Panc1 (cell line): Measurements from ENCODE around the gene CD34. TPM values are rescaled to one million over a fixed set of nuclear protein-coding genes. Genes with fewer than 3 reads are reported as not detected.

Experiments used
- ATAC-seq: fragments of 200-7000 bp; cut with Tn5 transposase; 2 replicates; pipeline ENCODE4 v1.9.1; 2020; ENCODE audit warnings: mild to moderate bottlenecking, moderate library complexity
- Bru-seq: library from RNA; stranded (reverse); fragments of 400-500 nt; gene quantifications from one replicate; lab custom pipeline; 2021; lab: Mats Ljungman, UMichigan
- BruChase-seq, 2 experiments: library from RNA; stranded (reverse); fragments of 400-500 nt; gene quantifications; one replicate each; lab custom pipeline; 2021; lab: Mats Ljungman, UMichigan
- BruUV-seq: library from RNA; stranded (reverse); fragments of 400-500 nt; replicated peaks from 2 replicates; lab custom pipeline; 2021; lab: Mats Ljungman, UMichigan
- CTCF ChIA-PET: fragments of 300-600 bp; sonication (Branson Sonifier 250); formaldehyde crosslinking; loops from one replicate; lab custom pipeline; 2022; ENCODE audit warnings: antibody characterized with exemption; lab: Charles Lee
- POLR2A ChIA-PET: fragments of 300-600 bp; sonication (Branson Sonifier 250); formaldehyde crosslinking; loops from one replicate; lab custom pipeline; 2022; ENCODE audit warnings: antibody characterized with exemption; lab: Charles Lee
- DNase-seq: peaks from one replicate; pipeline ENCODE4 v3.0.0-alpha.2; 2010; ENCODE audit warnings: low read depth, low spot score
- H3K27ac ChIP-seq: 2 replicates; pipeline ENCODE4 v1.5.1; 2011; ENCODE audit warnings: mild to moderate bottlenecking, low read length, inconsistent platforms
- H3K27me3 ChIP-seq: fragments of 200-500 bp; sonication (Bioruptor generic); 2 replicates; pipeline ENCODE4 v1.6.0; 2014; ENCODE audit warnings: low read length, inconsistent platforms; ENCODE audit not compliant: control insufficient read depth, insufficient read depth
- H3K36me3 ChIP-seq: fragments of 200-500 bp; sonication (Bioruptor generic); 2 replicates; pipeline ENCODE4 v1.5.1; 2014; ENCODE audit warnings: inconsistent platforms, mild to moderate bottlenecking, low read length, moderate library complexity; ENCODE audit not compliant: control insufficient read depth, insufficient read depth
- H3K4me1 ChIP-seq: 2 replicates; pipeline ENCODE4 v1.5.1; 2011; ENCODE audit warnings: inconsistent platforms, mild to moderate bottlenecking, low read length, moderate library complexity; ENCODE audit not compliant: control insufficient read depth, insufficient read depth
- H3K4me3 ChIP-seq, 2 experiments: 2 replicates each; pipeline ENCODE4 v1.5.1; 2011 to 2012; ENCODE audit warnings: low read depth in 2 of 2, low read length in 2 of 2, mild to moderate bottlenecking in 2 of 2, inconsistent platforms in 1 of 2, moderate library complexity in 1 of 2
- H3K9me3 ChIP-seq: fragments of 200-500 bp; sonication (Bioruptor generic); 2 replicates; pipeline ENCODE4 v1.5.1; 2014; ENCODE audit warnings: low read depth, mild to moderate bottlenecking, inconsistent platforms, low read length, moderate library complexity; ENCODE audit not compliant: control insufficient read depth, insufficient read depth
- CTCF ChIP-seq: fragments of 450-650 bp; IDR thresholded peaks from 2 replicates; pipeline ENCODE4 v1.5.1; 2017; ENCODE audit warnings: mild to moderate bottlenecking
- POLR2AphosphoS5 ChIP-seq: IDR thresholded peaks from 2 replicates; pipeline ENCODE4 v1.6.1; 2012; ENCODE audit warnings: mild to moderate bottlenecking, low read depth, low read length, moderate library complexity
- REST ChIP-seq, 2 experiments: IDR thresholded peaks; 2 replicates each; pipeline ENCODE4 v1.6.1; 2011 to 2012; ENCODE audit warnings: low read depth in 2 of 2, control low read depth in 1 of 2, low read length in 1 of 2, mild to moderate bottlenecking in 1 of 2, moderate library complexity in 1 of 2; ENCODE audit not compliant: insufficient read depth in 1 of 2
- SIN3A ChIP-seq: IDR thresholded peaks from 2 replicates; pipeline ENCODE4 v1.6.1; 2012; ENCODE audit warnings: low read depth, mild to moderate bottlenecking, low read length, moderate library complexity, borderline replicate concordance; ENCODE audit not compliant: insufficient read depth
- TCF7L2 ChIP-seq: IDR thresholded peaks from 2 replicates; pipeline ENCODE4 v1.6.1; 2011; ENCODE audit warnings: mild to moderate bottlenecking, low read depth, low read length, inconsistent platforms
- in situ Hi-C: cut with HindIII; loops from 2 replicates; pipeline ENCODE4 v1.10.0; 2016; ENCODE audit warnings: low sequenced_read_pairs, low pct_unique_long_range_greater_than_20kb
- intact Hi-C: fragments of 100-400 bp; cut with micrococcal nuclease; formaldehyde crosslinking; loops from one replicate; pipeline ENCODE4 v1.10.0; 2022; ENCODE audit not compliant: unreplicated experiment
- long read RNA-seq: library from polyadenylated mRNA; unstranded; transcript quantifications from one replicate; pipeline ENCODE4 v2.0.0, GENCODE V29; 2021; ENCODE audit not compliant: unreplicated experiment
- polyA plus RNA-seq: library from polyadenylated mRNA; unstranded; fragments of >200 nt; gene quantifications from one replicate; pipeline ENCODE4 v1.2.1, GENCODE V29; 2012; ENCODE audit warnings: missing spikeins; ENCODE audit not compliant: insufficient read length
- total RNA-seq: library from RNA; stranded (reverse); gene quantifications from one replicate; pipeline ENCODE4 v1.2.1, GENCODE V29; 2021; ENCODE audit not compliant: unreplicated experiment

CD34 gene
- total RNA-seq = 0.15 TPM
- polyA plus RNA-seq = 0.29 TPM
- percentile 6 among the genes with signal in this experiment for Bru-seq, nascent RNA
- BruChase-seq, experiment 1, labeled RNA remaining after a 2-hour chase = percentile 6 among the genes with signal in this experiment
- BruChase-seq, experiment 2, labeled RNA remaining after a 6-hour chase = percentile 12 among the genes with signal in this experiment
- long read RNA-seq = 0 reads

GRCh38 chr1:207910591-207911354, at the start of gene CD34:
Gene CD34, minus strand, starts transcription at chr1:207911125. Its CDS starts 45 bp downstream, at chr1:207911080.
- peak within 1 kb of the TSS; percentile 21 to 33 for H3K4me3 ChIP-seq
- H3K36me3 ChIP-seq = no peaks in the 10 kb centered on the region
- ChIA-PET POLR2A (no interaction called here), CTCF (no interaction called here)
- H3K27me3 ChIP-seq = peaks cover 13% of the 10 kb centered on the region
- H3K4me1 ChIP-seq = no peaks in the 10 kb centered on the region
- TF ChIP-seq CTCF (no peak), REST (IDR thresholded peaks at IDR 0.05; ENCODE audit: insufficient read depth in 1 of 2, low read depth in 2 of 2, low read length in 1 of 2) (no peak), POLR2AphosphoS5 (no peak), SIN3A (no peak), TCF7L2 (no peak)
- no peak for DNase-seq
- intact Hi-C loops = no loop called here
- ATAC-seq = peak; percentile 74
- no peaks in the 10 kb centered on the region for H3K9me3 ChIP-seq
- BruUV-seq = no TSS peak
- in situ Hi-C loops = no loop called here
- no peak within 1 kb of the TSS for H3K27ac ChIP-seq

GRCh38 chr1:207960346-207960745, 49.4 kb upstream of the CD34 start:
- Histone ChIP-seq H3K4me3 (no peak overlapping the region), H3K27me3 (peaks cover 2% of the 10 kb centered on the region; the same call in 1 of the 2 replicates), H3K27ac (no peak overlapping the region), H3K36me3 (no peaks in the 10 kb centered on the region), H3K4me1 (no peaks in the 10 kb centered on the region), H3K9me3 (no peaks in the 10 kb centered on the region)
- no peak for TF ChIP-seq REST (IDR thresholded peaks at IDR 0.05; ENCODE audit: insufficient read depth in 1 of 2, low read depth in 2 of 2, low read length in 1 of 2)
- TF ChIP-seq CTCF = no peak
- no peak for TF ChIP-seq SIN3A
- no peak for TF ChIP-seq TCF7L2
- no peak for TF ChIP-seq POLR2AphosphoS5
- in situ Hi-C loops (no loop called here), intact Hi-C loops (no loop called here)
- CTCF ChIA-PET = no interaction called here
- ATAC-seq (no peak), DNase-seq (no peak)
- BruUV-seq = no TSS peak
- POLR2A ChIA-PET = no interaction called here
